DND-41 (cell line): Measurements from ENCODE around the gene SLC7A9.
"Not testable (repeated sequence)": the region's sequence is repeated elsewhere in the genome, so short reads cannot be mapped to it uniquely, and the experiment has no call there.

Experiments
- EZH2 ChIP-seq: IDR thresholded peaks from 3 replicates; pipeline ENCODE4 v1.6.1; 2012; ENCODE audit warnings: borderline replicate concordance, low read depth, mild to moderate bottlenecking, moderate library complexity, low read length, inconsistent platforms; ENCODE audit not compliant: severe bottlenecking
- TF ChIP-seq, protein P1 (sequence below): IDR thresholded peaks from 2 replicates; pipeline ENCODE4 v1.5.1; 2012; ENCODE audit warnings: borderline replicate concordance, low read length, moderate library complexity, mild to moderate bottlenecking; ENCODE audit not compliant: poor library complexity, severe bottlenecking; ENCODE audit errors: extremely low read depth

- TF ChIP-seq, protein P1, sequence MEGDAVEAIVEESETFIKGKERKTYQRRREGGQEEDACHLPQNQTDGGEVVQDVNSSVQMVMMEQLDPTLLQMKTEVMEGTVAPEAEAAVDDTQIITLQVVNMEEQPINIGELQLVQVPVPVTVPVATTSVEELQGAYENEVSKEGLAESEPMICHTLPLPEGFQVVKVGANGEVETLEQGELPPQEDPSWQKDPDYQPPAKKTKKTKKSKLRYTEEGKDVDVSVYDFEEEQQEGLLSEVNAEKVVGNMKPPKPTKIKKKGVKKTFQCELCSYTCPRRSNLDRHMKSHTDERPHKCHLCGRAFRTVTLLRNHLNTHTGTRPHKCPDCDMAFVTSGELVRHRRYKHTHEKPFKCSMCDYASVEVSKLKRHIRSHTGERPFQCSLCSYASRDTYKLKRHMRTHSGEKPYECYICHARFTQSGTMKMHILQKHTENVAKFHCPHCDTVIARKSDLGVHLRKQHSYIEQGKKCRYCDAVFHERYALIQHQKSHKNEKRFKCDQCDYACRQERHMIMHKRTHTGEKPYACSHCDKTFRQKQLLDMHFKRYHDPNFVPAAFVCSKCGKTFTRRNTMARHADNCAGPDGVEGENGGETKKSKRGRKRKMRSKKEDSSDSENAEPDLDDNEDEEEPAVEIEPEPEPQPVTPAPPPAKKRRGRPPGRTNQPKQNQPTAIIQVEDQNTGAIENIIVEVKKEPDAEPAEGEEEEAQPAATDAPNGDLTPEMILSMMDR = not testable (repeated sequence)
- not testable (repeated sequence) for TF ChIP-seq EZH2
These were observed 21.5 kb downstream of the SLC7A9 start for GRCh38 chr19:32848035-32848434.
